Loucy (cell line): ENCODE results near the gene MAP3K6.

Experiments used
- H2AFZ ChIP-seq: fragments of 200-600 bp; sonication (generic); 2 replicates; pipeline ENCODE4 v1.6.0; 2016; ENCODE audit warnings: antibody characterized with exemption, mild to moderate bottlenecking, low read length, moderate library complexity
- H3F3A ChIP-seq: fragments of 200-600 bp; 2 replicates; pipeline ENCODE4 v1.6.0; 2016; ENCODE audit warnings: antibody characterized with exemption, low read depth, mild to moderate bottlenecking
- H3K27me3 ChIP-seq: fragments of 200-600 bp; sonication (generic); 2 replicates; pipeline ENCODE4 v1.6.1; 2014; ENCODE audit warnings: low read length, mild to moderate bottlenecking; ENCODE audit not compliant: insufficient read depth, poor library complexity, severe bottlenecking
- H3K36me3 ChIP-seq: fragments of 200-600 bp; sonication (generic); 2 replicates; pipeline ENCODE4 v1.6.1; 2016; ENCODE audit warnings: low read length; ENCODE audit not compliant: insufficient read depth
- H3K4me1 ChIP-seq: fragments of 200-600 bp; sonication (generic); 2 replicates; pipeline ENCODE4 v1.5.1; 2014; ENCODE audit warnings: low read length, mild to moderate bottlenecking; ENCODE audit not compliant: insufficient read depth, poor library complexity, severe bottlenecking
- H3K4me2 ChIP-seq: fragments of 200-600 bp; sonication (generic); 2 replicates; pipeline ENCODE4 v1.6.0; 2014; ENCODE audit warnings: antibody characterized with exemption, low read length, low read depth, mild to moderate bottlenecking; ENCODE audit not compliant: poor library complexity, severe bottlenecking
- H3K4me3 ChIP-seq: fragments of 200-600 bp; sonication (generic); 2 replicates; pipeline ENCODE4 v1.5.1; 2014; ENCODE audit warnings: low read length, mild to moderate bottlenecking, mixed read lengths; ENCODE audit not compliant: poor library complexity, severe bottlenecking
- H3K79me2 ChIP-seq: fragments of 200-600 bp; sonication (generic); 2 replicates; pipeline ENCODE4 v1.6.1; 2014; ENCODE audit warnings: low read length; ENCODE audit not compliant: insufficient read depth
- H3K9ac ChIP-seq: fragments of 200-600 bp; sonication (generic); 2 replicates; pipeline ENCODE4 v1.6.0; 2014; ENCODE audit warnings: mild to moderate bottlenecking, low read depth, low read length, moderate library complexity; ENCODE audit not compliant: poor library complexity, severe bottlenecking
- H3K9me2 ChIP-seq: fragments of 200-600 bp; sonication (generic); replicated peaks from 2 replicates; pipeline ENCODE4 v1.6.1; 2016; ENCODE audit warnings: low read depth, low read length, mixed read lengths
- H3K9me3 ChIP-seq: fragments of 200-600 bp; sonication (generic); 2 replicates; pipeline ENCODE4 v1.6.1; 2014; ENCODE audit warnings: mild to moderate bottlenecking, antibody characterized with exemption, low read length, low read depth; ENCODE audit not compliant: insufficient read depth
- H4K20me1 ChIP-seq: fragments of 200-600 bp; sonication (generic); 2 replicates; pipeline ENCODE4 v1.6.0; 2014; ENCODE audit warnings: antibody characterized with exemption, low read length, mild to moderate bottlenecking; ENCODE audit not compliant: insufficient read depth, poor library complexity, severe bottlenecking
- CTCF ChIP-seq: fragments of 200-600 bp; sonication (generic); conservative IDR thresholded peaks from 2 replicates; pipeline ENCODE4 v1.5.1; 2014; ENCODE audit warnings: mild to moderate bottlenecking, antibody characterized with exemption, low read length
- EZH2phosphoT487 ChIP-seq: fragments of 200-600 bp; IDR thresholded peaks from 2 replicates; pipeline ENCODE4 v1.6.1; 2018; ENCODE audit warnings: antibody characterized with exemption, mild to moderate bottlenecking, moderate library complexity, borderline replicate concordance

MAP3K6 gene

GRCh38 chr1:27331922-27332321 lies 34.8 kb downstream of the MAP3K6 start:
- no peaks in the 10 kb centered on the region for H3K9me3 ChIP-seq
- H3K9ac ChIP-seq, result no peak overlapping the region
- H3K9me2 ChIP-seq, result no peaks in the 10 kb centered on the region
- no peak overlapping the region for H2AFZ ChIP-seq
- no peaks in the 10 kb centered on the region for H3K27me3 ChIP-seq
- no peak overlapping the region for H3K4me3 ChIP-seq
- peaks cover 9% of the 10 kb centered on the region for H4K20me1 ChIP-seq
- peaks cover 35% of the 10 kb centered on the region for H3K79me2 ChIP-seq
- H3F3A ChIP-seq, result no peaks in the 10 kb centered on the region
- H3K4me2 ChIP-seq, result no peak overlapping the region
- peaks cover 54% of the 10 kb centered on the region; the same call in 1 of the 2 replicates for H3K36me3 ChIP-seq
- H3K4me1 ChIP-seq, result peaks cover 18% of the 10 kb centered on the region
- TF ChIP-seq EZH2phosphoT487 (no peak), CTCF (no peak)

GRCh38 chr1:27331426-27331825 lies 35.3 kb downstream of the MAP3K6 start:
- no peak overlapping the region for H3K9ac ChIP-seq
- no peak for TF ChIP-seq CTCF
- TF ChIP-seq EZH2phosphoT487, result no peak
- no peaks in the 10 kb centered on the region for H3K9me3 ChIP-seq
- no peaks in the 10 kb centered on the region for H3K27me3 ChIP-seq
- H3K9me2 ChIP-seq, result no peaks in the 10 kb centered on the region
- peaks cover 40% of the 10 kb centered on the region for H3K79me2 ChIP-seq
- H2AFZ ChIP-seq, result no peak overlapping the region
- H3F3A ChIP-seq, result no peaks in the 10 kb centered on the region
- H3K4me3 ChIP-seq, result no peak overlapping the region
- H3K36me3 ChIP-seq, result peaks cover 51% of the 10 kb centered on the region; the same call in 1 of the 2 replicates
- H3K4me1 ChIP-seq, result peaks cover 22% of the 10 kb centered on the region
- peaks cover 9% of the 10 kb centered on the region for H4K20me1 ChIP-seq
- H3K4me2 ChIP-seq, result no peak overlapping the region

- peaks cover 9% of the 10 kb centered on the region for H4K20me1 ChIP-seq
- H3K4me2 ChIP-seq, result no peak overlapping the region
- no peaks in the 10 kb centered on the region for H3K27me3 ChIP-seq
- TF ChIP-seq CTCF (no peak), EZH2phosphoT487 (no peak)
- no peak overlapping the region for H2AFZ ChIP-seq
- H3K9ac ChIP-seq, result no peak overlapping the region
- H3K4me3 ChIP-seq, result no peak overlapping the region
- no peaks in the 10 kb centered on the region for H3K9me2 ChIP-seq
- peaks cover 44% of the 10 kb centered on the region; the same call in 1 of the 2 replicates for H3K36me3 ChIP-seq
- H3F3A ChIP-seq, result no peaks in the 10 kb centered on the region
- H3K79me2 ChIP-seq, result peaks cover 47% of the 10 kb centered on the region
- H3K4me1 ChIP-seq, result peaks cover 22% of the 10 kb centered on the region
- H3K9me3 ChIP-seq, result no peaks in the 10 kb centered on the region
Measured at GRCh38 chr1:27330786-27331185, 36.0 kb downstream of the MAP3K6 start.
